Measurements from ENCODE around the gene PPFIA1. TPM values are rescaled to one million over a fixed set of nuclear protein-coding genes. Genes with fewer than 3 reads are reported as not detected.

The PPFIA1 gene
- total RNA-seq, 1 donor from 2014 or later, result 65.2 TPM

GRCh38 chr11:70414341-70415100, 144.0 kb downstream of the PPFIA1 start:
- DNase-seq (ENCODE audit: low spot score), result no peak

GRCh38 chr11:70415191-70415590, 144.7 kb downstream of the PPFIA1 start:
- no peak for DNase-seq (ENCODE audit: low spot score)

- DNase-seq (ENCODE audit: low spot score), result no peak
Measured at GRCh38 chr11:70415642-70416395, 145.3 kb downstream of the PPFIA1 start.

- DNase-seq (ENCODE audit: low spot score), result no peak
Measured at GRCh38 chr11:70416881-70417280, 146.4 kb downstream of the PPFIA1 start.

GRCh38 chr11:70418130-70418529, 147.6 kb downstream of the PPFIA1 start:
- no peak for DNase-seq (ENCODE audit: low spot score)

GRCh38 chr11:70419307-70420007, 149.0 kb downstream of the PPFIA1 start:
- DNase-seq (ENCODE audit: low spot score), result no peak

GRCh38 chr11:70420008-70420464, 149.5 kb downstream of the PPFIA1 start:
- DNase-seq (ENCODE audit: low spot score), result no peak

- DNase-seq (ENCODE audit: low spot score), result no peak
Measured at GRCh38 chr11:70420496-70420895, 150.0 kb downstream of the PPFIA1 start.

GRCh38 chr11:70421123-70421522, 150.6 kb downstream of the PPFIA1 start:
- no peak for DNase-seq (ENCODE audit: low spot score)

GRCh38 chr11:70422692-70423522, 152.4 kb downstream of the PPFIA1 start:
- DNase-seq (ENCODE audit: low spot score), result no peak

- no peak for DNase-seq (ENCODE audit: low spot score)
Measured at GRCh38 chr11:70423523-70424505, 153.3 kb downstream of the PPFIA1 start.

GRCh38 chr11:70424765-70425344, 154.4 kb downstream of the PPFIA1 start:
- no peak for DNase-seq (ENCODE audit: low spot score)

- DNase-seq (ENCODE audit: low spot score), result no peak
Measured at GRCh38 chr11:70427436-70427835, 156.9 kb downstream of the PPFIA1 start.

- DNase-seq (ENCODE audit: low spot score), result no peak
Measured at GRCh38 chr11:70428701-70429427, 158.4 kb downstream of the PPFIA1 start.

- no peak for DNase-seq (ENCODE audit: low spot score)
Measured at GRCh38 chr11:70429428-70429705, 158.9 kb downstream of the PPFIA1 start.

GRCh38 chr11:70429724-70430521, 159.4 kb downstream of the PPFIA1 start:
- DNase-seq (ENCODE audit: low spot score), result no peak

GRCh38 chr11:70430671-70431574, 160.4 kb downstream of the PPFIA1 start:
- no peak for DNase-seq (ENCODE audit: low spot score)

- no peak for DNase-seq (ENCODE audit: low spot score)
Measured at GRCh38 chr11:70431611-70432010, 161.1 kb downstream of the PPFIA1 start.

All from ureter (tissue), 1 donor.